GM23338 (cell line): Measurements from ENCODE around the gene SMARCA2. TPM values are rescaled to one million over a fixed set of nuclear protein-coding genes. Genes with fewer than 3 reads are reported as not detected.

Experiments
- ATAC-seq: fragments of 200-7000 bp; cut with Tn5 transposase; 3 replicates; pipeline ENCODE4 v1.9.1; 2020
- DNase-seq: peaks from one replicate; pipeline ENCODE4 v3.0.0-alpha.2; 2015; ENCODE audit warnings: low spot score
- H2AFZ ChIP-seq: fragments of 200-600 bp; sonication (generic); 2 replicates; pipeline ENCODE4 v1.8.0; 2016; ENCODE audit warnings: antibody characterized with exemption, mild to moderate bottlenecking, moderate library complexity
- H3F3A ChIP-seq: fragments of 200-600 bp; sonication (generic); replicated peaks from 2 replicates; pipeline ENCODE4 v1.8.0; 2017; ENCODE audit warnings: antibody characterized with exemption, mixed run types, low read depth
- H3K27ac ChIP-seq: fragments of 200-600 bp; sonication (generic); 2 replicates; pipeline ENCODE4 v1.6.1; 2016; ENCODE audit warnings: low read depth
- H3K27me3 ChIP-seq: fragments of 200-600 bp; sonication (generic); 2 replicates; pipeline ENCODE4 v1.8.0; 2016; ENCODE audit warnings: mild to moderate bottlenecking, mixed run types, moderate library complexity; ENCODE audit not compliant: insufficient read depth
- H3K36me3 ChIP-seq: fragments of 200-600 bp; sonication (generic); 2 replicates; pipeline ENCODE4 v1.8.0; 2016; ENCODE audit warnings: mild to moderate bottlenecking; ENCODE audit not compliant: insufficient read depth
- H3K4me1 ChIP-seq: fragments of 200-600 bp; sonication (generic); 2 replicates; pipeline ENCODE4 v1.8.0; 2016; ENCODE audit warnings: mild to moderate bottlenecking, moderate library complexity; ENCODE audit not compliant: insufficient read depth
- H3K4me2 ChIP-seq: fragments of 200-600 bp; sonication (generic); 2 replicates; pipeline ENCODE4 v1.7.1; 2017; ENCODE audit warnings: mixed run types
- H3K4me3 ChIP-seq: fragments of 200-600 bp; sonication (generic); 2 replicates; pipeline ENCODE4 v1.6.1; 2016; ENCODE audit warnings: mixed run types
- H3K79me2 ChIP-seq: fragments of 200-600 bp; sonication (generic); replicated peaks from 2 replicates; pipeline ENCODE4 v1.8.0; 2017; ENCODE audit warnings: mild to moderate bottlenecking; ENCODE audit not compliant: insufficient read depth
- H3K9me2 ChIP-seq: fragments of 200-600 bp; sonication (generic); 2 replicates; pipeline ENCODE4 v1.8.0; 2017; ENCODE audit not compliant: insufficient read depth
- H4K20me1 ChIP-seq: fragments of 200-600 bp; sonication (generic); replicated peaks from 2 replicates; pipeline ENCODE4 v1.8.0; 2017; ENCODE audit warnings: mild to moderate bottlenecking; ENCODE audit not compliant: insufficient read depth
- H3K27ac Mint-ChIP-seq: 2 replicates; pipeline ENCODE4 v1.8.0; 2020; ENCODE audit warnings: inconsistent platforms, mild to moderate bottlenecking, moderate library complexity, mixed read lengths
- H3K27me3 Mint-ChIP-seq: 3 replicates; pipeline ENCODE4 v1.8.0; 2022; ENCODE audit warnings: low read depth, mild to moderate bottlenecking, moderate library complexity, mixed read lengths, inconsistent platforms; ENCODE audit not compliant: insufficient read depth, poor library complexity
- H3K36me3 Mint-ChIP-seq: 3 replicates; pipeline ENCODE4 v1.8.0; 2021; ENCODE audit warnings: low read depth, mild to moderate bottlenecking, inconsistent platforms, moderate library complexity, mixed read lengths
- H3K4me1 Mint-ChIP-seq: 3 replicates; pipeline ENCODE4 v1.8.0; 2020; ENCODE audit warnings: mild to moderate bottlenecking, inconsistent platforms, mixed read lengths
- H3K4me3 Mint-ChIP-seq: 3 replicates; pipeline ENCODE4 v1.8.0; 2021; ENCODE audit warnings: moderate library complexity, mild to moderate bottlenecking, inconsistent platforms, mixed read lengths
- H3K9me3 Mint-ChIP-seq: 3 replicates; pipeline ENCODE4 v1.8.0; 2020; ENCODE audit warnings: moderate library complexity, mild to moderate bottlenecking, inconsistent platforms, mixed read lengths
- EZH2phosphoT487 ChIP-seq: fragments of 200-600 bp; sonication (generic); IDR thresholded peaks from one replicate; pipeline ENCODE4 v1.8.1; 2018; ENCODE audit warnings: antibody characterized with exemption; ENCODE audit not compliant: unreplicated experiment
- NANOG ChIP-seq: IDR thresholded peaks from 2 replicates; pipeline ENCODE4 v1.6.1; 2016; ENCODE audit warnings: antibody characterized with exemption, borderline replicate concordance
- POLR2AphosphoS5 ChIP-seq: IDR thresholded peaks from 2 replicates; pipeline ENCODE4 v1.6.1; 2016; ENCODE audit warnings: antibody characterized with exemption, low read depth
- ZNF462 ChIP-seq: fragments of 250-450 bp; sonication (Bioruptor Pico); IDR thresholded peaks from 2 replicates; pipeline ENCODE4 v1.5.0; 2020; ENCODE audit warnings: mild to moderate bottlenecking, moderate library complexity
- polyA plus RNA-seq: library from polyadenylated mRNA; unstranded; fragments of >200 nt; fragmentation: Nextera tagmentation; extraction: Ambion mirVana; gene quantifications from 2 replicates; pipeline ENCODE4 v1.2.1, GENCODE V29; 2016
- total RNA-seq: library from RNA; depleted of rRNA; stranded (reverse); fragments of >200 nt; shearing (Covaris generic); gene quantifications from 2 replicates; pipeline ENCODE4 v1.2.3, GENCODE V29; 2014
- TF ChIP-seq, protein P1 (sequence below), 2 experiments: fragments of 200-600 bp in 1 of 2; sonication (generic) in 1 of 2; conservative IDR thresholded peaks; 2 replicates each; pipeline versions ENCODE4 v1.5.1 to v1.6.1; 2016 to 2017; ENCODE audit warnings: antibody characterized with exemption in 2 of 2, low read depth in 2 of 2, mild to moderate bottlenecking in 2 of 2, moderate library complexity in 1 of 2

The SMARCA2 gene
- total and polyA plus RNA-seq, 2 experiments from 2014 or later, result 21.7 to 21.9 TPM

DNA sequence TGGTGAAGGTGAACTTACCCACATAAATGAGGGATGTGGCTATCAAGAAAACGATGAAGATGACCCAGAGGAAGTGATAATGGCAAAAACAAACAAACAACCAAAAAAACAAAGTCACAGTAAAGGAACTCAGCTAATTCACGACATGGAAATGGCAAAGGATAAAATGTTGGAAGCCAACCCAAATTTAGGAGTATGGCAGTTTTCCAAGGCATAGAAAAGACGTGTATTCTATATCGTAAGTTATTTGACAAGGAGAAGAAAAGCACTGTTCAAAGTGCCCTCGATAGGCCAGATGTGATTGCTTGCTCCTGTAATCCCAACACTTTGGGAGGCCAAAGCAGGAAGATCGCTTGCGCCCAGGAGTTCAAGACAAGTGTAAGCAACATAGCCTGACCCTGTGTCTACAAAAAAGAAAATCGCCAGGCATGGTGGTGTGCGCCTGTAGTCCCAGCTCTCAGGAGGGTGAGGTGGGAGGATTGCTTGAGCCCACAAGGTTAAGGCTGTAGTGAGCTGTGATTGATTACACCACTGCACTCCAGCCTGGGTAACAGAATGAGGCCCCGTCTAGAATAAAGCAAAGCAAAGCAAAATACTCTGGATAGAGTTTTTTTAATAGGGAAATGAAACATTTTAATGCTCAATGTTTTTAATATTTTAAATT, 138.0 kb downstream of the SMARCA2 start (continued):
- TF ChIP-seq ZNF462 (CRISPR knock-in tag), result no peak

DNA sequence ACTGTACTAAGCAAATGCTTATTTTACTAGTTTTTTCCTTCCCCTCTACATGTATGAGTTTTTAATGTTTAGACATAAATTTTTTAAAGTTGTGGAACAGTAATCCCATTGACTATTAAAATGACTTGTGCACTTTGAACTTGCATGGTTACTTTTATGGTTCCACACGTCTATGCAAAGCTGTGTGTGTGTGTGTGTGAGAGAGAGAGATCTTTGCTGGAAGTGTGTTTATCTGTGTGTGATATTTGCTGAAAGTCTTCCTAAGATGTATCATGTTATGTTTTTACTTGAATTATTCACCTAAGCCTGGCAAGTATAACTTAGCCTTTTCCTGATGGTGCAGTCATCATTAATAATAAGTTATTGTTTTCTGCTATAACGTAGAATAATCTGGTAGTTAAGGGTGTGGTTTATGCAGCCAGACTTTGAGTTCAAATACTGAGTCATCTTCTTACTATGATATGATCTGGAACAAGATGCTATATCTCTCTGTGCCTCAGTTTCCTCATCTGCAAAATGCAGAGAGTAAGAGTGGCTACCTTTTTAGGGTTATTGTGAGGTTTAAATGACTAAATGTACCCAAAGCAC, 138.6 kb downstream of the SMARCA2 start:
- Histone ChIP-seq H3K36me3 (no peaks in the 10 kb centered on the region; the same call in 1 of the 2 replicates), H4K20me1 (no peaks in the 10 kb centered on the region), H3K4me2 (no peak overlapping the region), H3K9me2 (0 out of 2 replicates have a peak, but pooled peaks cover 7% of the 10 kb centered on the region), H3K27me3 (no peaks in the 10 kb centered on the region), H3F3A (no peaks in the 10 kb centered on the region), H3K79me2 (no peaks in the 10 kb centered on the region), H2AFZ (no peak overlapping the region), H3K27ac (no peak overlapping the region), H3K4me3 (no peak overlapping the region), H3K4me1 (peaks cover 15% of the 10 kb centered on the region)
- H3K36me3 Mint-ChIP-seq, result peaks cover 7% of the 10 kb centered on the region
- H3K27me3 Mint-ChIP-seq, result no peaks in the 10 kb centered on the region
- ATAC-seq (no peak), DNase-seq (no peak)
- H3K4me1 Mint-ChIP-seq, result peaks cover 27% of the 10 kb centered on the region
- H3K9me3 Mint-ChIP-seq, result peaks cover 3% of the 10 kb centered on the region; the same call in 1 of the 3 replicates
- no peak overlapping the region for H3K27ac Mint-ChIP-seq
- no peak overlapping the region for H3K4me3 Mint-ChIP-seq
- TF ChIP-seq NANOG, result no peak
- TF ChIP-seq, protein P1, sequence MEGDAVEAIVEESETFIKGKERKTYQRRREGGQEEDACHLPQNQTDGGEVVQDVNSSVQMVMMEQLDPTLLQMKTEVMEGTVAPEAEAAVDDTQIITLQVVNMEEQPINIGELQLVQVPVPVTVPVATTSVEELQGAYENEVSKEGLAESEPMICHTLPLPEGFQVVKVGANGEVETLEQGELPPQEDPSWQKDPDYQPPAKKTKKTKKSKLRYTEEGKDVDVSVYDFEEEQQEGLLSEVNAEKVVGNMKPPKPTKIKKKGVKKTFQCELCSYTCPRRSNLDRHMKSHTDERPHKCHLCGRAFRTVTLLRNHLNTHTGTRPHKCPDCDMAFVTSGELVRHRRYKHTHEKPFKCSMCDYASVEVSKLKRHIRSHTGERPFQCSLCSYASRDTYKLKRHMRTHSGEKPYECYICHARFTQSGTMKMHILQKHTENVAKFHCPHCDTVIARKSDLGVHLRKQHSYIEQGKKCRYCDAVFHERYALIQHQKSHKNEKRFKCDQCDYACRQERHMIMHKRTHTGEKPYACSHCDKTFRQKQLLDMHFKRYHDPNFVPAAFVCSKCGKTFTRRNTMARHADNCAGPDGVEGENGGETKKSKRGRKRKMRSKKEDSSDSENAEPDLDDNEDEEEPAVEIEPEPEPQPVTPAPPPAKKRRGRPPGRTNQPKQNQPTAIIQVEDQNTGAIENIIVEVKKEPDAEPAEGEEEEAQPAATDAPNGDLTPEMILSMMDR (conservative IDR thresholded peaks at IDR 0.05; ENCODE audit: low read depth in 2 of 2), result no peak
- no peak for TF ChIP-seq EZH2phosphoT487
- TF ChIP-seq ZNF462 (CRISPR knock-in tag), result no peak
- no peak for TF ChIP-seq POLR2AphosphoS5
